GM21390 (cell line): ENCODE data around the gene FKBP2.

Experiments
- ATAC-seq: cut with Tn5 transposase; IDR thresholded peaks from one replicate; pipeline ENCODE4 v1.9.1; 2021; ENCODE audit not compliant: unreplicated experiment

Gene FKBP2

DNA sequence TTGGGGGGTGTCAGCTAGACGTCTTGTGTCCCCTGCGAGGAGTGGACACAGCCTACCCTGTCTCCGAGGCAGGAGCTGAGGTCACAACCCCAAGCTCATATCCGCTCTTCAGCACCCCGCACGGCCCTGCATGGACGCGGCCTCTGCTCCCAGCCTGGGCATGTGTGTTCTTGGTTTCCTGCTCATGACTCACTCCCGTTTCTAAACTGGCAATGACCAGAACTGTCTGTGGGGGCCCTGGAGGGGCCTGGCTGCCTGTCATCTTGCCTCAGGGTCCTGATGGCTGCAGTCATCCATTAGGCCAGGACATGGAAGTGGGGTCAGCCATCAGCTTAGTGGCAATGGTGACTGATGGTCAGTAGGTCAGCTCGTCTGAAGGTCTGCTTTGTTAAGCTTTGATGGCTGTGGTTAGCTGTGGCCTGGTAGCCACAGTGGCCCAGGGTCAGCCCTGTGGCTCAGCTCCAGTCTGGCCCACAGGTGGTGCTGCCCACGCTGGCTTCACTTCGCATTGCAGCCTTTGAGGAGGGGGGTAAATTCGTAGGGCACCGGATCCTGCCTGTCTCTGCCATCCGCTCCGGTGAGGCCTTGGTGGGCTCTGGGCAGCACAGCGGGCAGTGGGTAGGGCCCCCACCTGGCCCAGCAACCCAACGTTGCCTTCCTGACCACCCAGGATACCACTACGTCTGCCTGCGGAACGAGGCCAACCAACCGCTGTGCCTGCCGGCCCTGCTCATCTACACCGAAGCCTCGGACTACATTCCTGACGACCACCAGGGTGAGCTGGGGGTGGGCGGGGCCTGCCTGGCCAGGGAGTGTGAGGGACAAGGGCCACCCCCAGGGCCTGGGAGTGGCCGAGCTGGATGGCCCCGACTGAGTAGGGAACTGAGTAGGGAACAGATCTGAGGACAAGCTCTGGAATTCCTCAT lies 22.4 kb downstream of the FKBP2 start:
- no peak for ATAC-seq

DNA sequence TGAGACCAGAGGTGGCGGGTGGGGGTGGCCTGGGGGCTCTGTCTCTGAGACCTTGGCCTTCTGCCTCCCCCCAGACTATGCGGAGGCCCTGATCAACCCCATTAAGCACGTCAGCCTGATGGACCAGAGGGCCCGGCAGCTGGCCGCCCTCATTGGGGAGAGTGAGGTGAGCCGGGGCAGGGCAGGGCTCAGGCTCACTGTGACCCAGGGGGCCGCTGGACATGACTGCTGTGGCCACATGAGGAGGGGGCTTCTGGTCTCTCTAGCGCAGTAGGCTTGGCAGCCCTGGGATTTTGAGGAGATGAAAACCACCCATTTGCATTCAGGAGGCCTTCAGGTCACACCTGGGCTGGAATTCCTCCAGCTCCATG lies 23.0 kb downstream of the FKBP2 start:
- ATAC-seq: no peak

DNA sequence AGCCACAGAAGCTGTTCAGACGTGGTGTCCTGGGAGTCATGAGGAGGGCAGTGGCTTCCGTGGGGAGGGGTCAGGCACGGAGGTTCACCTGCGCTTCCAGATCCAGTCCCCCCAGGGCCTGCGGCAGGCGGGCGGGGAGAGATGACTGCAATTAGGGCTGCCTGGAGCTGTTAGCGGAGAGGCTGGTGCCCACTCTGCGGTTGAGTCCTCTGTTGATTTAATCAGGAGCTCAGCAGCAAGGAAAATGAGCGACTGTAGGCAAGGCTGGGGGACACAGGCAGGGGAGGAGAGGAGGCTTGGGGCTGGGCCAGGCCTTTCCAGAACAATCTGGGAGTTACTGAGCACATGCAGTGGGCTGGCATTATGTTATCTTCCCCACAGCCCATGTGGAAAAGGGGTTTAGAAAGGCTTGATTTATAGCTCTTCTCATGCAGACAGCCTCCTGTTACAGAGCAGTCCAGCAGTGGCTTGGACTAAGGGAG lies 23.5 kb downstream of the FKBP2 start:
- no peak for ATAC-seq

DNA sequence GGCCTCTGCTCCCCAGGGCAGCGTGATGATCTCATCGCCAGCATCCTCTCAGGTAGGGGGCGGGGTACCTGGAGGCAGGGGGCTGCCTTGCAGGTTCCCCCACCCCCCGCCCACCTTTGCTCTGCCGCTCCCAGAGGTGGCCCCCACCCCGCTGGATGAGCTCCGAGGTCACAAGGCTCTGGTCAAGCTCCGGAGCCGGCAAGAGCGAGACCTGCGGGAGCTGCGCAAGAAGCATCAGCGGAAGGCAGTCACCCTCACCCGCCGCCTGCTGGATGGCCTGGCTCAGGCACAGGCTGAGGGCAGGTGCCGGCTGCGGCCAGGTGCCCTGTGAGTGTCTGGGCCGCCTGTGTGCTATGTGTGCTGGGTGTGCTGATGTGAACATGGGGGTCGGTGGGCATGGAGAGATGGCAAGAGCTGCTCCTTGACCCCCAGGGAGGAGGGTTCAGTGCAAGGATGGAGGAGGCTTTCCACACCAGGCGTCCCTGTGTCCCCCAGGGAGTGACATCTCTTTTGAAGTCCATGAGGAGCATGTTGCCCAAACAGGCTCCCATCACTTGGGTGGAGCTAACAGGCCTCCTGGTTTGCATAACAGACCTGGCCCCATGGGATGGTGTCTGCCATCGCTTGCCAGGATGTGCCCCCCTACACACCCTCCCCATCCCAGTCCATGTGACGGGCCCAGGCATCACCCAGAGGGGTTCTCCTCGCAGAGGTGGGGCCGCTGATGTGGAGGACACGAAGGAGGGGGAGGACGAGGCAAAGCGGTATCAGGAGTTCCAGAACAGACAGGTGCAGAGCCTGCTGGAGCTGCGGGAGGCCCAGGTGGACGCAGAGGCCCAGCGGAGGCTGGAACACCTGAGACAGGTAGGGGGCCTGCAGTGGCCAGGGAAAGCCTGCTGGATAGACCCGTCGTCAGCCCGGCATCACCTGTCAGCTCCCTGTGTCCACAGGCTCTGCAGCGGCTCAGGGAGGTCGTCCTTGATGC lies 24.6 kb downstream of the FKBP2 start:
- no peak for ATAC-seq

DNA sequence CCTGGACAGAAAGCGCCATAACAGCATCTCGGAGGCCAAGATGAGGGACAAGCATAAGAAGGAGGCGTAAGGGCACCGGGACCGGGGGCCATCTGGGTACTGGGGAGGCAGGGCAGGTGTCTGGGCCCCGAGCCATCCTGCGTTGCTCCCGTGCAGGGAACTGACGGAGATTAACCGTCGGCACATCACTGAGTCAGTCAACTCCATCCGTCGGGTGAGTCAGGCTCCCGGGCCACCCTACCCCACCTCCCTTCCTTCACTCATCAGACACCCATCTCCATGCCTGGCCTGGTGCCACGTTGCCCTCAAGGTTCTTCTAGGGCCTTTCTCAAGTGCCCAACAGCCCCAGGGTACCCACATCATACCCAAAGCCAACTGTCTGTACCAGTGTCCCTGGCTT lies 25.4 kb downstream of the FKBP2 start:
- no peak for ATAC-seq

DNA sequence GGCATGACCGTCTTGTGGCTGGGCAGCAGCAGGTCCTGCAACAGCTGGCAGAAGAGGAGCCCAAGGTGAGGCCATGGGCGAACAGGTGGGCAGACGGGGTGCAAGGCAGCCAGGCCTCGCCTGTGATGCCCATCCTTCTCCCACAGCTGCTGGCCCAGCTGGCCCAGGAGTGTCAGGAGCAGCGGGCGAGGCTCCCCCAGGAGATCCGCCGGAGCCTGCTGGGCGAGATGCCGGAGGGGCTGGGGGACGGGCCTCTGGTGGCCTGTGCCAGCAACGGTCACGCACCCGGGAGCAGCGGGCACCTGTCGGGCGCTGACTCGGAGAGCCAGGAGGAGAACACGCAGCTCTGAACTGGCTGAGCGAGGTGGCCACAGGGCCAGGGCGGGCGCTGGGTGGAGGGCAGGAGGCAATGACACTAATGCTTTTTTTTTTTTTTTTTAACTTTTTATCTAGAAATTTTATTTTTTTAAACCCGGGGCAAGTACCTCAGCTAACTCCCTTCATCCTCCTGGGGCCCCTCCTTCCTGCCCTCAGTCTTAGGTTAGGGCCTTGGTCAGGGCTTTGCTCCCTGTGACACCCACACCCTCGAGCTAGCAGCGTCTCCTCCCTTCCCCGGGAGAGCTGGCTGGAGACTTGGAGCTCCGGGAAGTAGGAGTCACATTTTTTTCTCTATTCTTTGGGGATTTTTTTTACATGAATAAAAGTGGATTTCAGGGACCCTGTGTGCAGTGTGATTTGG lies 26.5 kb downstream of the FKBP2 start:
- ATAC-seq: no peak

DNA sequence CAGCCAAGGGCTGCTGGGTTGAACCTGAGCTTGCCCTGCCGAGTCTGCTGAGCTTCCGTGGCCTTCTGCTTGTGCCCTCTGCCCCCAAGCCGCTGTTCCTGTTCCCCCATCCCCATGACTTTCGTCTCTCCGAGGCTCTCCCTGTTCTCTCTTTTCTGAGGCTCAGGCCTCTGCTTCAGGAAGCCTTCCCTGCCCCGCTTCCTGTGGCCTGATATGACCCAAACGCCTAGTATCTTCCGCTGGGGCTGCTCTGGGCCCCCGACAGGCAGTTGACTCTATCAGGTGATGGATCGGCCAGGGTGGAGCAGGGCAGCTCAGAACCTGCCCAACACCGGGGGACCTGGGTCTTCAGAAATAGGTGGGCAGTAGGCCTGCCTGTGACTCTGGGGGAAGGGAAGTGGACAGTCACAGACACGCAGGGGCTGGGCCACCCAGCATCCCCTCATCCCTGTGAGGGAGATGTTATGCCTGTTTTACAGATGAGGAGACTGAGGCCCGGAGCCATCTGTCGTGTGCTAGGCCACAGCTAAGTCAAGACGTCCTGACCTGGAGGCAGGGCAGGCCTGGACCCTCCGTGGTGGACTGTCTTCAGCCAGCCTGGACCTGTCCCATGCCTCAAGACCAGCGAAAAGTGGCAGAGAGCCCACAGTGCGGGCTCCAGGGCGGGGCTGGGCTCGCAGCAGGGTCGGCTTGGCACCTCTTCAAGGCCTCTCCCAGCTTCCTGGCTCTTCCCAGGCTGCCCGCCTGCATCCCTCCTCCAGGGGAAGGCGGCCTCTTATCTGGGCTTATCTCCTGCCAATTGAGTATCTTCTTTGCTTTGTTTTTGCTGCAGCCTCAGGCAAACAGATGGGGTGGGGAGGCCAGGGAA lies 27.4 kb downstream of the FKBP2 start:
- no peak for ATAC-seq

DNA sequence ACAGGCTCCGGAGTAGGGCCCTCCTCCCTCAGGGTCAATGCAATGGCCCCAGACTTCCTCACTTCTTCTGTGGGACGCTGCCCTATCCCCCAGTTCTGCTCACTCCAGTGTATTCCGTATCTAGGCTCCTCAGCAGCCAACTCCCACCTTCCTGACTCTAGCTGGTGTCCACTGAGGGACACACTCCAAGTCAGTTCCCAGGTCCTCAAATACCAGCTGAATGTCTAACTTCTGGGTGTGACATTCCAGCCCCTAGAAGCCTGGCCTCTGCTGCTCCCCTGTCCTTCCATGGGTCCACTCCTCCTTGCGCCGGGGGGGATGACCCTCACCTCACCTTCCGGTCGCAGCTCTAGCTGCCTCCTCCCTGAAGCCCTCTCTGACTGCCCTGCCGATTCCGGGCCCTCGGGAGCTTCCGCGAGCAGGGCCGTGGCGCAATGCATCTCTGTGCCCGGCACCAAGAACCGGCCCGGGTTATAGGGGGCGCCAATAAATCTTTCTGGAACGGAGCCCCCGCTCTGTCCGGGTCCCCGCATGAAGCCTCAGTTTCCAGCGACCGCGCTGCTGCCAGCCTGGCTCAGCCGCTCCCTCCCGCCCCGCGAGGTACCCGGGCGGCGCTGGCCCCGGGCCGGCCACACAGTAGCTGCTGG lies 28.1 kb downstream of the FKBP2 start:
- peak; percentile 11 for ATAC-seq

DNA sequence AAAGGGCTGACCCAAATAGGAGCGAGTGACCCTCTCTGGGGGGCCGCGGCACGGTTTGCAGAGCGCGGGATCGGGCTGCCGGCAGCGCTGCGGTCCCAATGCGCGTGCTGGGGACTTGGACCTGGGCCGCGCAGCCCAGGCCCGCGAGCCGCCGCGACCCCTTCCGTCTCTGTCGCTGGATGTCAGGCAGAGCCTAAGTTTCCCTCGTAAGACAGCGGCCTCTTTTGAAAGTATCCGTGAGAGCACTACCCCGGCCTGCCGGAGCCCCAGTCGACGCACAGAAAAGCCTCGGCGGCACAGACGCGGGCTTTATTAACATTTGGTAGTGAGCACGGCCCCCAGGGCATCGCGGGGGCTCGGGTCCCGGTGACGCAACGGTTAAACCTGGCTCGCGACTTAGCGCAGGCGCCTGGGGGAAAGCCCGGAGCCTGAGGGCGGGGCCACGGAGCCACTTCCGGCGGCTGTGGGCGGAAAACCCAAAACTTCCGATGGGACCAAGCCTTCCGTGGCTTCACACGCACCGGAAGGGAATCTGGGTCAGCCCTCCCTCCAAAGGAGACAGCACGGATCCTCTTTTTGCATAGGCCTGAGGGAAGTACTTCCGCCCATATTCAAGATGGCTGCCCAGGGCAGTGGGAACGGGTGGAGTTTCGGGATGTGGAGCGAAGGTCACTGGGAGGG lies 28.8 kb downstream of the FKBP2 start:
- peak; percentile 63 for ATAC-seq

DNA sequence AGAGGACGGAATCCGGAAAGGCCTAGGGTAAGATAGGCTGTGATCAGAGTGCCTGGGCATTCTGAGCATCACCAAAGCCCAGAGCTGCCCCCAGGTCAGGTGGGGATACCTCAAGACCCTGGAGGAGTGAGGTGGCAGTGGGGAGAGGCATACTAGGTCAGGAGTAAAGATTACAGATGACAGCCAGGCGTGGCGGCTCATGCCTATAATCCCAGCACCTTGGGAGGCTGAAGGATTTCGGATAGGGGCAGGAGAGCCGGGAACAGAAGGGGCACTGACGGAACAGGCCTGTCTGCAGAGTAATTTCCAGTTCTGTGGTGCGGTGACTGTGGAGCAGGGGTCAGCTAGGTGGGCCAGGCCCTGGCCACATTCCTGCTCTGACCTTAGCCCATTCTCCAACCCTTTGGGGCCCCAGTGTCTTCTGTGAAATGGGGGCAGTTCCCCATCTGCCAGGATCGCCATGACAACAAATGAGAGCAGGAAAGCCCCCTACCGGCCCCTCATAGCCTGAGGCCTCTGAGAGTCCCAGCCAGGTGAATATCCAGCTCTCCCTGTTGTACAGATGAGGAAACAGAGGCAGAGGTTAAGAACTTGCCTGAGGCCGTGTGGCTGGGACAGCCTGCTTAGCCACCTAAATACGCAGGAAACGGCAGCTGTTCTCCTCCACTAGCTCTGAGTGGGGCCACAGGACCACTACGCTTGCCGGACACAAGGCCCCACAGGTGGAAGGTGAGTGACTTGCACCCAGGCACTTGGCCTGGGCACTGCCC lies 34.3 kb downstream of the FKBP2 start:
- no peak for ATAC-seq

DNA sequence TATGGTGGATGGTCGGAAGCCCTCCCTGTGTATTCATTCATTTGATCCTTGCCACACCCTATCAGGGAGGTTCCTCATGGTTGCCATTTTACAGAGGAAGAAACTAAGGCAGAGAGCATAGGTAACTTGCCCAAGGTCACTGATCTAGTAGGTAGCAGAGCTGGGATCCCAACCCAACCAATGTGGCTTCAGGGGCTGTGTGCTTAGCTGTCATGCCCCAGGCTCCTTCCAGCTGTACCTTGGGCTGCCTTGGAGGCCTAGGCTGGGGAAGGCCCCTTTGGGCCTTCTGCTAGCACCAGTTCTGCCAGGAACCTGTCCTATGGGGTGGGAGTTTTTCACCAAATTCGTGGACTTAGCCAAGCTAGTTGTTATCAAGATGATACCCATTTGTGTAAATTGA lies 34.9 kb downstream of the FKBP2 start:
- ATAC-seq: no peak

DNA sequence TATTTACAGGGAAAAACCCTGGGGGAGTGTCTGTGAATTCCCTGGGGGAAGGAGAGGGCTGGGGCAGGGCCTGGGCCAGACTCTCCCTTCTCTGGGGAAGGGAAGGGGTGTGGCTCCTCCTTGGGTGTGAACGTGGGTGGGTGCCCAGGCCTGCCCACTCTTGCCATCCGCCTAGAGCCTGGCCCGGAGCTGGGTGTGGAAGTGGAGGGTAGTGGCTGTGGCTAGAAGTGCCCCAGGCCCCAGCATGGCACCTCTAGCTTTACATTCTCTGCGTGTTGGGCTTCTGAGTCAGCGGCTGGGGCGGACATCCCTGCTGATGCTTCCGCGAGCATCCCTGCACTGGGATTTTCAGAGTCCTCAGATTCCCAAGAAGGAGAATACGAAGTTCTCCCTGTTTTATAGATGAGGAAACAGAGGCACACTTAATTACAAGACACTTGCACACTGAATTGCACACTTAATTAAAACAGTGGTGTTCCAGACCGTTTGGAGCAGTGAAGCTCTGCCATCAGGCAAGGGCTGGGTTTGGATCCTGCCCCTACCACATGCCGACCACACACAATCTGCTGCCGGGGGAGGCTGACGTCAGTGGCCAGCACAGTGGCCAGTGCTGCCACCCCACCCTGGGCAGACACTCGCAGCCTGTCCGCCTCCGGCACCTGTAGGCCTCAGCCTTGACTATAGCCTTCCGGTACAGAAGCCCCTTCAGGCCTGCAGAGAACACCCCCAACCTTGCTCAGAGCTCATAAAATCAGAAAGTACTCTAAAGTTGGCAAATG lies 35.9 kb downstream of the FKBP2 start:
- ATAC-seq: no peak

DNA sequence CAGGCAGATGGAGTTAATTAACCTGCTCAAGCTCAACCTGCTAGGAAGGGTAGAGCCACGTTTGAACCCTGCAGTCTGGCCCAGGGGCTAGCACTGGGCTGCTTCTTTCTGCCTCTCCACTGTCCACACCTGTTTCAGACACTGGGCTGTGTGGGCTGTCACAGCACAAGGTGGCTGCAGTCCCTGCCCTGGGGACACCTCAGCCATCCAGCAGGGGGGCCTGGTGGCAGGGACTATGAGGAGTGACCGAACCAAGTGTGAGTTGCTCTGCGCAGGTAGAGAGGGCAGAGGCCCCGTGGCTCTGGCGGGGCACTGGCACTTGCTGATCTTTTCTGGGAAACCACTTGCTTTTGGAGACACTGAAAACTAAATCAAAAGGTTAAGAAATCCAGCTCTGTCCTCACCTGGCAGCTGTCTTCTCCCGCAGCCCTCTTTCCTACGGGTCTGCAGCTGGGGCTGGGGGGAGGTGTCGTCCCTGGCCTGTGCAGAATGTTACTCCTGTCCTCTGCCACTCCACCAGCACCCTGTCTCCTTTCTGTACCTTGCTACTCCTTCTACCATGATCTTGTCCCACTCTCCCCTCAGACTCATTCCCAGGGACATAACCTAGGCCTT lies 37.8 kb downstream of the FKBP2 start:
- no peak for ATAC-seq

DNA sequence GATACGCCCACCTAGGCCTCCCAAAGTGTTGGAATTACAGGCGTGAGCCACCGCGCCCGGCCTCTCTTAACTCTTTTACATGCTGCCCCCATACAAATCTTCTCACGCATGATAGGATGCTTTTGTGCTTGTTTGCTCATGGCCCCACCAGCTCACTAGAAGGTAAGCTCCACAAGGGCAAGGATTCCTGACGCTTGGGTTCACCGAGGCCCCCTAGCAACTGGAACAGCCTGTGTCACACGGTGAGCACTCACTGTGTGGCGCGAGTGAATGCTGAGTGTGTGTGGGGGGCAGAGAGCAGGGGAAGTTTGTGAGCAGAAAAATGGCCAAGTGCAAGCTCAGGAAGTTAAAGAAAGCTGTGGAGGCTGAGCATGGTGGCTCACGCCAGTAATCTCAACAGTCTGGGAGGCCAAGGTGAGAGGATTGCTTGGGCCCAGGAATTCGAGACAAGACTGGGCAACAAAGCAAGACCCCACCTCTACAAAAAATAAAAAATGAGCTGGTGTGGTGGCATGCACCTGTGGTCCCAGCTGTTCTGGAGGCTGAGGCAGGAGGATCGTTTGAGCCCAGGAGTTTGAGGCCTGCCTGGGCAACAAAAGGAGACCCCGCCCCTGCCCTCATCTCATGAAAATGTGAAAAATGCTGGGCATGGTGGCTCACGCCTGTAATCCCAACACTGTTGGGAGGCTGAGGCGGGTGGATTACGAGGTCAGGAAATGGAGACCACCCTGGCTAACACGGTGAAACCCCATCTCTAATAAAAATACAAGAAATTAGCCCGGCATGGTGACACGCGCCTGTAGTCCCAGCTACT lies 41.3 kb downstream of the FKBP2 start:
- no peak for ATAC-seq

DNA sequence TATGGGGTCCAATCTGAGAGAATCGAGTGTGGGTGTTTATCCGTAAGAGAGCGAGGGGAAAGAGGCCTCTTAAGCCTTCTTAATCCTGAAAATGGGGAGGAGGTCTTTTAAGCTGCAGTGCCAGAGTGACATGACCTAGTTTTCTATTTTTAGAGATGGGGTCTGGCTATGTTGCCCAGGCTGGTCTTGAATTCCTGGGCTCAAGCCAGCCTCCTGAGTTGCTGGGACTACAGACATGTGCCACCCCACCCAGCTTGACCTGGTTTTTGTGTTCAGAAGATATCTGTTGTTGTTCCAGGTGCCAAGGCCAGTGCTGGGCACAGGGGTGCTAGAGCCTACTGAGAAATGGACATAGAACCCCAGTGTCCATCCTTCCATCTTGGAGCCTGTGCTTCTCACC lies 42.2 kb downstream of the FKBP2 start:
- ATAC-seq: no peak
